Chondrocyte (in vitro differentiated cells): ENCODE data around the gene CSNK1G1. TPM values are rescaled to one million over a fixed set of nuclear protein-coding genes. Genes with fewer than 3 reads are reported as not detected.
A peak's percentile ranks its signal among the peaks of the same experiment; 100 is the strongest.

Source experiments
- DNase-seq: peaks from one replicate; pipeline ENCODE4 v3.0.0; 2021; ENCODE audit warnings: mixed read lengths, low spot score
- H3K27ac Mint-ChIP-seq: one replicate; pipeline ENCODE4 v1.8.0; 2021; ENCODE audit warnings: mild to moderate bottlenecking, moderate library complexity, mixed read lengths; ENCODE audit not compliant: unreplicated experiment
- H3K27me3 Mint-ChIP-seq: 2 replicates; pipeline ENCODE4 v1.8.0; 2021; ENCODE audit warnings: low read depth, mixed read lengths
- H3K36me3 Mint-ChIP-seq: 2 replicates; pipeline ENCODE4 v1.8.0; 2021; ENCODE audit warnings: low read depth, mixed read lengths
- H3K4me1 Mint-ChIP-seq: 2 replicates; pipeline ENCODE4 v1.8.0; 2021; ENCODE audit warnings: low read depth, mild to moderate bottlenecking, mixed read lengths
- H3K4me3 Mint-ChIP-seq: one replicate; pipeline ENCODE4 v1.8.0; 2021; ENCODE audit warnings: mild to moderate bottlenecking, moderate library complexity, mixed read lengths; ENCODE audit not compliant: unreplicated experiment
- H3K9me3 Mint-ChIP-seq: 2 replicates; pipeline ENCODE4 v1.8.0; 2021; ENCODE audit warnings: low read depth, mixed read lengths
- total RNA-seq: library from RNA; stranded (reverse); gene quantifications from 3 replicates; pipeline ENCODE4 v1.2.1, GENCODE V29; 2021
- TF ChIP-seq, protein P1 (sequence below): fragments of 200-600 bp; sonication (generic); IDR thresholded peaks from 2 replicates; pipeline ENCODE4 v1.5.0; 2021; ENCODE audit warnings: antibody characterized with exemption, mild to moderate bottlenecking, moderate library complexity

CSNK1G1 gene
- total RNA-seq, 1 donor from 2014 or later: 20.1 TPM

DNA sequence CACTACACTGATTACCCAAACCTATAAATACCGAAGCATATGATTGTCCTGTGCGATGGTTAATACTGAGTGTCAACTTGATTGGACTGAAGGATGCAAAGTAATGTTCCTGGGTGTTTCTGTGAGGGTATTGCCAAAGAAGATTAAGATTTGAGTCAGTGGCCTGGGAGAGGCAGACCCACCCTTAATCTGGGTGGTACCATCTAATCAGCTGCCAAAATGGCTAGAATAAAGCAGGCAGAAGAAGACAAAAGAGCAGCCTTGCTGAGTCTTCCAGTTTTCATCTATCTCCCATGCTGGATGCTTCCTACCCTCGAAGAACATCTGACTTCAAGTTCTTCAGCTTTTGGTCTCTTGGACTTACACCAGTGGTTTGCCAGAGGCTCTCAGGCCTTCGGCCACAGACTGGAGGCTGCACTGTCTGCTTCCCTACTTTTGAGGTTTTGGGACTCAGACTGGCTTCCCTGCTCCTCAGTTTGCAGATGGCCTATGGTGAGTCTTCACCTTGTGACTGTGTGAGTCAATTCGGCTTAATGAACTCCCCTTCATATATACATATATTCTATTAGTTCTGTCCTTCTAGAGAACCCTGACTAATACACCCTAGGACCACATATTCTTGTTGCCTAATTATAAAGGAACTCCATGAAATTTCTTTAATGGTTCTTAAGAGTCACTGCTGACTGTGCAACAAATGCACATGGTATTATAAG lies 31.7 kb downstream of the CSNK1G1 start:
- no peaks in the 10 kb centered on the region for H3K36me3 Mint-ChIP-seq
- H3K9me3 Mint-ChIP-seq: no peaks in the 10 kb centered on the region
- H3K27ac Mint-ChIP-seq: no peak overlapping the region
- H3K4me1 Mint-ChIP-seq: no peaks in the 10 kb centered on the region
- no peaks in the 10 kb centered on the region for H3K27me3 Mint-ChIP-seq
- DNase-seq: no peak
- TF ChIP-seq, protein P1, sequence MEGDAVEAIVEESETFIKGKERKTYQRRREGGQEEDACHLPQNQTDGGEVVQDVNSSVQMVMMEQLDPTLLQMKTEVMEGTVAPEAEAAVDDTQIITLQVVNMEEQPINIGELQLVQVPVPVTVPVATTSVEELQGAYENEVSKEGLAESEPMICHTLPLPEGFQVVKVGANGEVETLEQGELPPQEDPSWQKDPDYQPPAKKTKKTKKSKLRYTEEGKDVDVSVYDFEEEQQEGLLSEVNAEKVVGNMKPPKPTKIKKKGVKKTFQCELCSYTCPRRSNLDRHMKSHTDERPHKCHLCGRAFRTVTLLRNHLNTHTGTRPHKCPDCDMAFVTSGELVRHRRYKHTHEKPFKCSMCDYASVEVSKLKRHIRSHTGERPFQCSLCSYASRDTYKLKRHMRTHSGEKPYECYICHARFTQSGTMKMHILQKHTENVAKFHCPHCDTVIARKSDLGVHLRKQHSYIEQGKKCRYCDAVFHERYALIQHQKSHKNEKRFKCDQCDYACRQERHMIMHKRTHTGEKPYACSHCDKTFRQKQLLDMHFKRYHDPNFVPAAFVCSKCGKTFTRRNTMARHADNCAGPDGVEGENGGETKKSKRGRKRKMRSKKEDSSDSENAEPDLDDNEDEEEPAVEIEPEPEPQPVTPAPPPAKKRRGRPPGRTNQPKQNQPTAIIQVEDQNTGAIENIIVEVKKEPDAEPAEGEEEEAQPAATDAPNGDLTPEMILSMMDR: no peak
- H3K4me3 Mint-ChIP-seq: no peak overlapping the region

- Mint-ChIP-seq H3K4me1 (peaks cover 19% of the 10 kb centered on the region), H3K27me3 (no peaks in the 10 kb centered on the region), H3K27ac (peak overlapping the region; percentile 89), H3K4me3 (no peak overlapping the region), H3K9me3 (peaks cover 4% of the 10 kb centered on the region), H3K36me3 (no peaks in the 10 kb centered on the region)
- no peak for DNase-seq
- TF ChIP-seq, protein P1: no peak
These were observed 40.8 kb downstream of the CSNK1G1 start for GRCh38 chr15:64315216-64315615.

DNA sequence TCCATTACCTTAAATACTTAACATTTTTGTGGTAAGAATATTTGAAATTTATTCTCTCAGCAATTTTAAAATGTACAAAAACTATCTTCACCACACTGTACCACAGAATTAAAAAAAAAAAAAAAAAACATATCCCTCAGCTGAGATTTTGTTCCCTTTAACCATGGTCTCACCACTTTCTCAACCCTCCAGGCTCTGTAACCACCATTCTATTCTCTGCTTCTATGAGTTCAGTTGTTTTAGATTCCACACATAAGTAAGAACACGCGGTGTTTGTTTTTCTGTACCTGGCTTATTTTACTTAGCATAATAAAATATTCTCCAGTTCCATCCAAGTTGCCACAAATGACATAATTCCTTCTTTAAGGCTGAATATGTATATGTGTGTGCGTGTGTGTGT lies 41.5 kb downstream of the CSNK1G1 start:
- Mint-ChIP-seq H3K4me1 (peaks cover 19% of the 10 kb centered on the region), H3K4me3 (no peak overlapping the region), H3K27me3 (no peaks in the 10 kb centered on the region), H3K9me3 (peaks cover 4% of the 10 kb centered on the region), H3K36me3 (no peaks in the 10 kb centered on the region), H3K27ac (peak overlapping the region; percentile 89)
- DNase-seq: no peak
- TF ChIP-seq, protein P1: no peak

DNA sequence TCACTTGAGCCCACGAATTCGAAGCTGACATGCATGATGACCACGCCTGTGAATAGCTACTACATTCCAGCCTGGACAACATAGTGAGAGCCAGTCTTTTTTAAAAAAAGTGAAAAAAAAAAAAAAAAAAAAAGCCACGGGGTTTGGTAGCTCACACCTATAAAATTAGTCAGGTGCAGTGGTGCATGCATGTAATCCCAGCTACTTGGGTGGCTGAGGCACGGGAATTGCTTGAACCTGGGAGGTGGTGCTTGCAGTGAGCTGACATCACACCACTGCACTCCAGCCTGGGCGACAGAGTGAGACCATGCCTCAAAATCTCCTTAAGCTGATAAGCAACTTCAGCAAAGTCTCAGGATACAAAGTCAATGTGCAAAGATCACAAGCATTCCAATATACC lies 44.4 kb downstream of the CSNK1G1 start:
- TF ChIP-seq, protein P1: no peak
- no peak overlapping the region for H3K27ac Mint-ChIP-seq
- H3K36me3 Mint-ChIP-seq: no peaks in the 10 kb centered on the region
- no peaks in the 10 kb centered on the region for H3K27me3 Mint-ChIP-seq
- peaks cover 19% of the 10 kb centered on the region for H3K4me1 Mint-ChIP-seq
- no peak overlapping the region for H3K4me3 Mint-ChIP-seq
- H3K9me3 Mint-ChIP-seq: peaks cover 6% of the 10 kb centered on the region
- DNase-seq: no peak

- Mint-ChIP-seq H3K27me3 (no peaks in the 10 kb centered on the region), H3K4me1 (peaks cover 12% of the 10 kb centered on the region), H3K4me3 (no peak overlapping the region), H3K27ac (no peak overlapping the region), H3K9me3 (peaks cover 15% of the 10 kb centered on the region), H3K36me3 (no peaks in the 10 kb centered on the region)
- no peak for DNase-seq
- TF ChIP-seq, protein P1: no peak
These were observed 45.9 kb downstream of the CSNK1G1 start for GRCh38 chr15:64310036-64310435.
